Fibroblast of lung (primary cell): ENCODE measurements around the gene ITGB1. TPM values are rescaled to one million over a fixed set of nuclear protein-coding genes. Genes with fewer than 3 reads are reported as not detected.

ENCODE experiments used
- DNase-seq, 2 donors: peaks; one replicate each; pipeline versions ENCODE4 v3.0.0 to v3.0.0-alpha.2; 2010; ENCODE audit warnings: low read depth in 2 of 2
- H2AFZ ChIP-seq: 2 replicates; pipeline ENCODE4 v1.5.1; 2012; ENCODE audit warnings: low read length, control low read depth, inconsistent platforms
- H3K27ac ChIP-seq: 2 replicates; pipeline ENCODE4 v1.5.1; 2011; ENCODE audit warnings: low read length, control low read depth; ENCODE audit not compliant: insufficient read depth
- H3K27me3 ChIP-seq: 2 replicates; pipeline ENCODE4 v1.5.1; 2011; ENCODE audit warnings: mild to moderate bottlenecking, low read length; ENCODE audit not compliant: control insufficient read depth, insufficient read depth
- H3K36me3 ChIP-seq: 2 replicates; pipeline ENCODE4 v1.5.1; 2011; ENCODE audit warnings: low read length; ENCODE audit not compliant: control insufficient read depth, insufficient read depth
- H3K4me1 ChIP-seq: 2 replicates; pipeline ENCODE4 v1.5.1; 2011; ENCODE audit warnings: low read length; ENCODE audit not compliant: control insufficient read depth, insufficient read depth; ENCODE audit errors: extremely low read depth
- H3K4me2 ChIP-seq: 2 replicates; pipeline ENCODE4 v1.5.1; 2011; ENCODE audit warnings: low read length, control low read depth; ENCODE audit not compliant: insufficient read depth; ENCODE audit errors: extremely low read depth
- H3K4me3 ChIP-seq, 4 experiments: fragments of 200-600 bp in 1 of 4; sonication (generic) in 1 of 4; replicated peaks in 1 of 4; 2 replicates each; pipeline ENCODE4 v1.5.1; 2011 to 2016; ENCODE audit warnings: low read length in 4 of 4, low read depth in 3 of 4, mild to moderate bottlenecking in 3 of 4, control low read depth in 2 of 4, inconsistent platforms in 1 of 4, mixed read lengths in 1 of 4; ENCODE audit not compliant: insufficient read depth in 1 of 4; ENCODE audit errors: control extremely low read depth in 1 of 4
- H3K79me2 ChIP-seq: 2 replicates; pipeline ENCODE4 v1.5.1; 2012; ENCODE audit warnings: mild to moderate bottlenecking, low read length, inconsistent platforms; ENCODE audit not compliant: control insufficient read depth, insufficient read depth
- H3K9ac ChIP-seq: 2 replicates; pipeline ENCODE4 v1.5.1; 2011; ENCODE audit warnings: mild to moderate bottlenecking, low read length, control low read depth; ENCODE audit not compliant: insufficient read depth
- H3K9me3 ChIP-seq: 2 replicates; pipeline ENCODE4 v1.5.1; 2012; ENCODE audit warnings: low read depth, low read length; ENCODE audit not compliant: control insufficient read depth, insufficient read depth
- H4K20me1 ChIP-seq: 2 replicates; pipeline ENCODE4 v1.5.1; 2011; ENCODE audit warnings: low read length; ENCODE audit not compliant: control insufficient read depth, insufficient read depth; ENCODE audit errors: extremely low read depth
- CTCF ChIP-seq, 2 donors: IDR thresholded peaks in 1 of 2; conservative IDR thresholded peaks in 1 of 2; 1 replicate in 1 of 2; 2 replicates in 1 of 2; pipeline ENCODE4 v1.5.1; 2011 to 2012; ENCODE audit warnings: low read length in 2 of 2, control low read depth in 1 of 2, inconsistent platforms in 1 of 2, low read depth in 1 of 2, mild to moderate bottlenecking in 1 of 2
- EZH2 ChIP-seq: IDR thresholded peaks from 2 replicates; pipeline ENCODE4 v1.5.1; 2012; ENCODE audit warnings: low read length, control low read depth, mild to moderate bottlenecking; ENCODE audit errors: missing control alignments
- polyA plus RNA-seq, 2 donors: library from polyadenylated mRNA; depleted of rRNA in 1 of 2; stranded (reverse) in 1 of 2; unstranded in 1 of 2; fragments of >200 nt; gene quantifications; 2 replicates each; pipeline ENCODE4 v1.2.1, GENCODE V29; 2011 to 2012; ENCODE audit warnings: missing spikeins in 1 of 2
- total RNA-seq: library from RNA; depleted of rRNA; stranded (reverse); fragments of >200 nt; gene quantifications from 2 replicates; pipeline ENCODE4 v1.2.1, GENCODE V29; 2014

The ITGB1 gene
- total and polyA plus RNA-seq, 2 donors (not counting 1 experiment from before 2014, with no cell fraction given): 2,456 to 3,450 TPM

GRCh38 chr10:32972929-32973328 is 14.9 kb upstream of the ITGB1 start:
- no peak overlapping the region for H3K4me2 ChIP-seq
- no peak overlapping the region for H2AFZ ChIP-seq
- DNase-seq: peak in 1 of 2 donors; percentile 56
- no peak overlapping the region for H3K4me3 ChIP-seq
- H4K20me1 ChIP-seq: no peaks in the 10 kb centered on the region
- no peak for TF ChIP-seq CTCF (conservative IDR thresholded peaks at IDR 0.05 in 1 of 2, IDR thresholded peaks at IDR 0.05 in 1 of 2; ENCODE audit: low read depth in 1 of 2, low read length in 2 of 2)
- no peak for TF ChIP-seq EZH2
- H3K36me3 ChIP-seq: no peaks in the 10 kb centered on the region
- H3K27ac ChIP-seq: no peak overlapping the region
- no peaks in the 10 kb centered on the region for H3K79me2 ChIP-seq
- no peaks in the 10 kb centered on the region for H3K9me3 ChIP-seq
- H3K27me3 ChIP-seq: no peaks in the 10 kb centered on the region
- H3K9ac ChIP-seq: no peak overlapping the region
- no peaks in the 10 kb centered on the region for H3K4me1 ChIP-seq

DNA sequence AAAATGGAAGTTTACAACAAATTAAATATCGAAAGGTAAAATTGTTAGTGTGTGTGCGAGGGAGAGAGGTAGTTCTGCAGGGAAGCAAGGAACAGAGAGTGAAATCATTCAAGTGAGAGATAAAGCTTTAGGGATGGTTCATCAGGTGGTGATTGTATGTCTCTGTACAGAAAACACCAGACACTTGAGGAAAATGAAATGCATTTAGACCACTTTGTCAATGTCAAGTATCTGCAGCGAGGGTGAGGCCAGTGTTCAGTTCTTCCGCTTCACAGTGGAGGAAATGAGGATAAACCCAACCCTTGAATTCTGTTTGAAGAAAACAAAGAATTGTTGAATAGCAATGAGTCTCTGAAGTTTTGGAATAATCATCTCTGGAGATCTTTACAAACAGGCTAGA is 14.4 kb upstream of the ITGB1 start:
- H3K79me2 ChIP-seq: no peaks in the 10 kb centered on the region
- H3K4me2 ChIP-seq: no peak overlapping the region
- no peak overlapping the region for H3K27ac ChIP-seq
- no peaks in the 10 kb centered on the region for H3K27me3 ChIP-seq
- H3K36me3 ChIP-seq: no peaks in the 10 kb centered on the region
- no peaks in the 10 kb centered on the region for H3K4me1 ChIP-seq
- H4K20me1 ChIP-seq: no peaks in the 10 kb centered on the region
- TF ChIP-seq EZH2 (no peak), CTCF (conservative IDR thresholded peaks at IDR 0.05 in 1 of 2, IDR thresholded peaks at IDR 0.05 in 1 of 2; ENCODE audit: low read depth in 1 of 2, low read length in 2 of 2) (no peak)
- no peak overlapping the region for H2AFZ ChIP-seq
- H3K9me3 ChIP-seq: no peaks in the 10 kb centered on the region
- H3K9ac ChIP-seq: no peak overlapping the region
- no peak for DNase-seq
- H3K4me3 ChIP-seq: no peak overlapping the region

DNA sequence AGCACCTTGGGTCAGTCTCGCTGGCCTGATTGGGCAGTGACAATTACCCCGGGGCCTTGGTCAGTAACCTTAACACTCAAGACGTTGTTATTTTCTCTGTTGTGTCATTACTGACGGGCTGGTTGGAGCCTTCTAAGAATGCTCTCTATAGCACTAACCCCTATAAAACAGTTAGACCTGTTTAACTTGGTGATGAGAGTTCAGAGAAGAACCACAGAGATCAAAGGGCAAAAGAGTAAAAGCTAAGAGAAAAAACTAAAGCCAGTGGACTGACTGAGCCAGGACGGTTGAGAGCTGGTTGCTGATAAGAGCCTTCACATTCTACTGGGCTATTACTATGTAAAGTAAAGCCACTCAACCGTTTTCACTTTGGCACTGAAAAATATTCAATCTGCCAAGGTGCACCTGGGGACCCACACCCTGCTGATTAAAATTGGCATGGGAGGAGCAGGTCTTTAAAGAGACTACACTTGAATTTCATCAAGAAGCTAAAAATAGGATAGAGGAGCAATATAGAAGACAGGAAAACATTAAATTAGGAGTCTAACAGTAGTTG is 13.6 kb upstream of the ITGB1 start:
- DNase-seq: no peak

More for the DNA sequence above, 13.6 kb upstream of the ITGB1 start:
- no peaks in the 10 kb centered on the region for H3K27me3 ChIP-seq
- no peaks in the 10 kb centered on the region for H3K79me2 ChIP-seq
- H3K36me3 ChIP-seq: no peaks in the 10 kb centered on the region
- no peak overlapping the region for H2AFZ ChIP-seq
- no peak overlapping the region for H3K27ac ChIP-seq
- no peaks in the 10 kb centered on the region for H3K4me1 ChIP-seq
- no peaks in the 10 kb centered on the region for H4K20me1 ChIP-seq
- H3K9me3 ChIP-seq: no peaks in the 10 kb centered on the region
- TF ChIP-seq CTCF (conservative IDR thresholded peaks at IDR 0.05 in 1 of 2, IDR thresholded peaks at IDR 0.05 in 1 of 2; ENCODE audit: low read depth in 1 of 2, low read length in 2 of 2) (no peak), EZH2 (no peak)
- H3K9ac ChIP-seq: no peak overlapping the region
- no peak overlapping the region for H3K4me3 ChIP-seq
- no peak overlapping the region for H3K4me2 ChIP-seq
